Adrenal gland (tissue), 12 donors: ENCODE results near the gene BTNL3. TPM values are rescaled to one million over a fixed set of nuclear protein-coding genes. Genes with fewer than 3 reads are reported as not detected.

Experiments
- DNase-seq, 7 donors: peaks; one replicate each; pipeline ENCODE4 v3.0.0-alpha.2; 2019 to 2020
- H3K27ac ChIP-seq, 5 donors: fragments of 200-600 bp; sonication (generic) in 4 of 5; 1 replicate in 3 of 5; 2 replicates in 2 of 5; pipeline versions ENCODE4 v1.5.1 to v1.8.0; 2016 to 2020; ENCODE audit warnings: mild to moderate bottlenecking in 1 of 5
- H3K27me3 ChIP-seq: fragments of 200-600 bp; 2 replicates; pipeline ENCODE4 v1.8.0; 2021
- H3K36me3 ChIP-seq, 2 donors: fragments of 200-600 bp; replicated peaks in 1 of 2; 1 replicate in 1 of 2; 2 replicates in 1 of 2; pipeline versions ENCODE4 v1.5.1 to v1.8.0; 2018 to 2022
- H3K4me1 ChIP-seq, 2 donors: fragments of 200-600 bp; replicated peaks in 1 of 2; 1 replicate in 1 of 2; 2 replicates in 1 of 2; pipeline versions ENCODE4 v1.5.1 to v1.8.0; 2018 to 2021
- H3K4me3 ChIP-seq, 4 donors: fragments of 200-600 bp; sonication (generic) in 3 of 4; one replicate each; pipeline ENCODE4 v1.5.1; 2016 to 2018
- H3K9me3 ChIP-seq, 3 donors: fragments of 200-600 bp; sonication (generic) in 1 of 3; replicated peaks in 1 of 3; 1 replicate in 2 of 3; 2 replicates in 1 of 3; pipeline versions ENCODE4 v1.5.1 to v1.8.0; 2016 to 2021
- CTCF ChIP-seq, 6 experiments: fragments of 450-650 bp in 4 of 6; fragments of 200-600 bp in 2 of 6; sonication (generic) in 1 of 6; IDR thresholded peaks; 1 replicate in 5 of 6; 2 replicates in 1 of 6; pipeline versions ENCODE4 v1.5.1 to v1.8.0; 2016 to 2021; ENCODE audit warnings: antibody characterized with exemption in 6 of 6, mild to moderate bottlenecking in 2 of 6, moderate library complexity in 1 of 6
- POLR2A ChIP-seq, 2 donors: fragments of 450-650 bp; IDR thresholded peaks; one replicate each; pipeline ENCODE4 v1.6.1; 2017; ENCODE audit warnings: antibody characterized with exemption in 2 of 2, mild to moderate bottlenecking in 2 of 2, moderate library complexity in 1 of 2
- WGBS, 4 donors: extraction: QIAGEN DNeasy Blood & Tissue Kit in 2 of 4; methylation state at CpG; one replicate each; pipeline versions ENCODE4 v1.1.5 to v1.1.7; 2013 to 2017; 5-methylcytosine and 5-hydroxymethylcytosine counted together
- intact Hi-C, 2 donors: fragments of 100-400 bp; cut with DNase I; formaldehyde crosslinking; loops; one replicate each; pipeline versions ENCODE4 v1.14.1 to v1.15.0; 2022 to 2023
- polyA plus RNA-seq, 3 donors: library from polyadenylated mRNA; stranded (reverse); fragments of 200-250 nt in 2 of 3; fragments of 350-450 nt in 1 of 3; fragmentation: Illumina TruSeq in 1 of 3; extraction: RNeasy Lipid Tissue Mini Kit (QIAGEN cat#74804) in 1 of 3; gene quantifications; one replicate each; pipeline ENCODE4 v1.2.3, GENCODE V29; 2013 to 2014
- total RNA-seq, 9 donors: library from RNA; depleted of rRNA in 4 of 9; stranded (reverse); fragments of >200 nt in 4 of 9; fragments of 120-200 nt in 1 of 9; fragmentation: NEBNext Ultra II Directional in 1 of 9; extraction: Animal tissue kit (Norgen Biotek cat#: 25700) in 1 of 9; gene quantifications; one replicate each; pipeline versions ENCODE4 v1.1.0 to v1.2.4, GENCODE V29; 2013 to 2023
- donor health status: healthy with polysubstance abuse.
- donor health status: Bipolar disorder and iron deficiency.
- donor health status: DM: yes; HTN: yes; CAD: no.
- donor health status: DM: no; HTN: no; CAD: no.
- donor health status: DM: no; HTN: no; CAD: no.
- donor health status: DM: yes; HTN: yes; CAD: no.

BTNL3 gene
- total and polyA plus RNA-seq, 12 donors: 0.03 to 1.0 (median 0.14) TPM; not detected in 5

- Histone ChIP-seq H3K27ac (no peak overlapping the region), H3K9me3 (no peaks in the 10 kb centered on the region), H3K4me3 (no peak overlapping the region), H3K4me1 (no peaks in the 10 kb centered on the region), H3K36me3 (no peaks in the 10 kb centered on the region), H3K27me3 (no peaks in the 10 kb centered on the region)
- DNase-seq: no peak
- 69 to 86% (median 83%) methylated on average over 1 to 2 of the region's 2 CpGs for WGBS, 4 donors
- intact Hi-C loops: no loop called here
- TF ChIP-seq CTCF (IDR thresholded peaks at IDR 0.05): no peak
Observed at GRCh38 chr5:180975338-180975737, 13.3 kb upstream of the BTNL3 start.

- 67 to 77% (median 72%) methylated on average over 6 of the region's 6 CpGs for WGBS, 4 donors
- intact Hi-C loops: no loop called here
Observed at GRCh38 chr5:180976518-180976917, 12.1 kb upstream of the BTNL3 start.

GRCh38 chr5:180977852-180978251 is 10.8 kb upstream of the BTNL3 start:
- intact Hi-C loops: no loop called here
- Histone ChIP-seq H3K36me3 (no peaks in the 10 kb centered on the region), H3K4me3 (no peak overlapping the region), H3K4me1 (no peaks in the 10 kb centered on the region), H3K27ac (no peak overlapping the region), H3K27me3 (peaks cover 13% of the 10 kb centered on the region), H3K9me3 (no peaks in the 10 kb centered on the region)
- WGBS, 4 donors: 25 to 70% (median 65%) methylated on average over 1 of the region's 1 CpG
- DNase-seq: no peak
- TF ChIP-seq POLR2A (IDR thresholded peaks at IDR 0.05) (no peak), CTCF (IDR thresholded peaks at IDR 0.05) (no peak)

More at GRCh38 chr5:180976518-180976917, 12.1 kb upstream of the BTNL3 start:
- no peaks in the 10 kb centered on the region for H3K9me3 ChIP-seq
- H3K27me3 ChIP-seq: peaks cover 7% of the 10 kb centered on the region
- H3K4me1 ChIP-seq: no peaks in the 10 kb centered on the region
- H3K27ac ChIP-seq: no peak overlapping the region
- TF ChIP-seq CTCF (IDR thresholded peaks at IDR 0.05) (no peak), POLR2A (IDR thresholded peaks at IDR 0.05) (no peak)
- H3K4me3 ChIP-seq: no peak overlapping the region
- no peaks in the 10 kb centered on the region for H3K36me3 ChIP-seq
- peak in 1 of 7 donors; percentile 55 for DNase-seq

GRCh38 chr5:180982008-180982741 is 6.5 kb upstream of the BTNL3 start:
- TF ChIP-seq POLR2A (IDR thresholded peaks at IDR 0.05) (no peak), CTCF (IDR thresholded peaks at IDR 0.05) (no peak)
- intact Hi-C loops: no loop called here
- Histone ChIP-seq H3K27me3 (peaks cover 13% of the 10 kb centered on the region), H3K4me3 (no peak overlapping the region), H3K27ac (no peak overlapping the region), H3K36me3 (no peaks in the 10 kb centered on the region), H3K9me3 (no peaks in the 10 kb centered on the region), H3K4me1 (no peaks in the 10 kb centered on the region)
- 53 to 63% (median 62%) methylated on average over 22 to 23 of the region's 23 CpGs for WGBS, 4 donors
- no peak for DNase-seq
